ENCODE results near the gene ARAP3. TPM values are rescaled to one million over a fixed set of nuclear protein-coding genes. Genes with fewer than 3 reads are reported as not detected.

Gene ARAP3
- total and polyA plus RNA-seq, 9 of the 15 experiments (the other 6 are each of a cell fraction or from before 2014, with no cell fraction given), result 0.83 to 25.7 (median 6.4) TPM

DNA sequence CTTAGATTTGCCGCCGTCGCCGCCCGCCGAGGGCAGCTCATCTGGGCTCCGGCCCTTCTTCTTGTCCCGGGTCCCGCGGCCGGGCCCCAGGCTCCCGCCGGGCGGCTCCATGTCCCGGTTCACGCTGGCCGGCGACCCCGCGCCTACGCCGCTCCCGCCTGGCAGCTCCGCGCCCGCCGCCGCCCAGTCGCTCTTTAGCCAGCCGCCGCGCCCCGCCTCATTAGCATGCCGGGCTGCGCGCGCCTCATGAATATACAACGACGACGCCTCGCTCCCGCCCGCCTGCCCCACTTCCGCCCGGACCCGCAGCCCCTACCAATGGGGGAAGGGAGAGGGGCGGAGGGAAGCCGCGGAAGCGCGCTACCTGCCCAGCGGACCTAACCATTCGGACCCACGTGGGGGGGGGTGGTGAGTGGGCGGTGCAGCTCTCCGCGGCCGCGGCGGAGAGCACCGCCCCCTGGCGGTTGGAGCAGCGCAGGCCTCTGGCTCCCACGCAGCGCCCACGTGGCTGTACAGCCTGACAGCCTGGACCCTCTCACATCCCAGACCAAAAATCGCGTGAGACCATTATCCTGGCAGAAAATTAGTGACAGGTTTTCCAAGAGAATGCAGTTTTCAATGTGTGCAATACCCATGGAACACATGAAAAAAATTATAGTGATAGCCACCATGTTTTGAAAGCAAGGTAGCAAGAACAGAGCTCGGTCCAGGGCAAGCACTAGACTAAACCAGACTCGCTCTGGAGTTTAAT lies 63.1 kb downstream of the ARAP3 start, which contains the start of gene DIAPH1 (continued):
- TF ChIP-seq NR2C1 (IDR thresholded peaks at IDR 0.05) (no peak), NR2C1 (tag; IDR thresholded peaks at IDR 0.05) (no peak), PTBP1 (IDR thresholded peaks at IDR 0.05; ENCODE audit: low read depth, low read length) (0 out of 2 replicates have a peak, but pooled peaks have one; percentile 35), POLR3G (IDR thresholded peaks at IDR 0.05; ENCODE audit: extremely low read depth, insufficient read length, insufficient replicate concordance) (no peak), MED1 (CRISPR knock-in tag; IDR thresholded peaks at IDR 0.05; ENCODE audit: borderline replicate concordance) (no peak), SPI1 (IDR thresholded peaks at IDR 0.05; ENCODE audit: borderline replicate concordance, low read depth, low read length) (peak; percentile 75; the same call in 1 of the 2 replicates), MCM3 (IDR thresholded peaks at IDR 0.05) (no peak), ZNF551 (CRISPR knock-in tag; IDR thresholded peaks at IDR 0.05) (no peak), ZNF143 (CRISPR knock-in tag; IDR thresholded peaks at IDR 0.05) (no peak; the same call in 1 of the 2 replicates), DDX20 (tag; IDR thresholded peaks at IDR 0.05; ENCODE audit: low read depth) (no peak), RBM25 (IDR thresholded peaks at IDR 0.05; ENCODE audit: low read depth, low read length, severe bottlenecking) (no peak), ZNF584 (CRISPR knock-in tag; IDR thresholded peaks at IDR 0.05; ENCODE audit: low read depth) (0 out of 2 replicates have a peak, but pooled peaks have one; percentile 18), ZNF217 (CRISPR knock-in tag; IDR thresholded peaks at IDR 0.05) (no peak), DIDO1 (tag; IDR thresholded peaks at IDR 0.05; ENCODE audit: low read depth) (no peak), ZKSCAN3 (CRISPR knock-in tag; IDR thresholded peaks at IDR 0.05) (no peak), NFIC (IDR thresholded peaks at IDR 0.05) (no peak; the same call in 1 of the 2 replicates), SIRT6 (IDR thresholded peaks at IDR 0.05; ENCODE audit: low read depth, low read length) (no peak), ESRRB (CRISPR knock-in tag; IDR thresholded peaks at IDR 0.05; ENCODE audit: borderline replicate concordance) (no peak), RUNX1 (IDR thresholded peaks at IDR 0.05; ENCODE audit: low read depth) (no peak)
- TF ChIP-seq, protein P1, sequence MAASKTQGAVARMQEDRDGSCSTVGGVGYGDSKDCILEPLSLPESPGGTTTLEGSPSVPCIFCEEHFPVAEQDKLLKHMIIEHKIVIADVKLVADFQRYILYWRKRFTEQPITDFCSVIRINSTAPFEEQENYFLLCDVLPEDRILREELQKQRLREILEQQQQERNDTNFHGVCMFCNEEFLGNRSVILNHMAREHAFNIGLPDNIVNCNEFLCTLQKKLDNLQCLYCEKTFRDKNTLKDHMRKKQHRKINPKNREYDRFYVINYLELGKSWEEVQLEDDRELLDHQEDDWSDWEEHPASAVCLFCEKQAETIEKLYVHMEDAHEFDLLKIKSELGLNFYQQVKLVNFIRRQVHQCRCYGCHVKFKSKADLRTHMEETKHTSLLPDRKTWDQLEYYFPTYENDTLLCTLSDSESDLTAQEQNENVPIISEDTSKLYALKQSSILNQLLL (CRISPR knock-in tag; IDR thresholded peaks at IDR 0.05; ENCODE audit: borderline replicate concordance), result no peak
- TF ChIP-seq, protein P2, sequence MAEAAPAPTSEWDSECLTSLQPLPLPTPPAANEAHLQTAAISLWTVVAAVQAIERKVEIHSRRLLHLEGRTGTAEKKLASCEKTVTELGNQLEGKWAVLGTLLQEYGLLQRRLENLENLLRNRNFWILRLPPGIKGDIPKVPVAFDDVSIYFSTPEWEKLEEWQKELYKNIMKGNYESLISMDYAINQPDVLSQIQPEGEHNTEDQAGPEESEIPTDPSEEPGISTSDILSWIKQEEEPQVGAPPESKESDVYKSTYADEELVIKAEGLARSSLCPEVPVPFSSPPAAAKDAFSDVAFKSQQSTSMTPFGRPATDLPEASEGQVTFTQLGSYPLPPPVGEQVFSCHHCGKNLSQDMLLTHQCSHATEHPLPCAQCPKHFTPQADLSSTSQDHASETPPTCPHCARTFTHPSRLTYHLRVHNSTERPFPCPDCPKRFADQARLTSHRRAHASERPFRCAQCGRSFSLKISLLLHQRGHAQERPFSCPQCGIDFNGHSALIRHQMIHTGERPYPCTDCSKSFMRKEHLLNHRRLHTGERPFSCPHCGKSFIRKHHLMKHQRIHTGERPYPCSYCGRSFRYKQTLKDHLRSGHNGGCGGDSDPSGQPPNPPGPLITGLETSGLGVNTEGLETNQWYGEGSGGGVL (CRISPR knock-in tag; IDR thresholded peaks at IDR 0.05), result no peak
- TF ChIP-seq, protein P3, sequence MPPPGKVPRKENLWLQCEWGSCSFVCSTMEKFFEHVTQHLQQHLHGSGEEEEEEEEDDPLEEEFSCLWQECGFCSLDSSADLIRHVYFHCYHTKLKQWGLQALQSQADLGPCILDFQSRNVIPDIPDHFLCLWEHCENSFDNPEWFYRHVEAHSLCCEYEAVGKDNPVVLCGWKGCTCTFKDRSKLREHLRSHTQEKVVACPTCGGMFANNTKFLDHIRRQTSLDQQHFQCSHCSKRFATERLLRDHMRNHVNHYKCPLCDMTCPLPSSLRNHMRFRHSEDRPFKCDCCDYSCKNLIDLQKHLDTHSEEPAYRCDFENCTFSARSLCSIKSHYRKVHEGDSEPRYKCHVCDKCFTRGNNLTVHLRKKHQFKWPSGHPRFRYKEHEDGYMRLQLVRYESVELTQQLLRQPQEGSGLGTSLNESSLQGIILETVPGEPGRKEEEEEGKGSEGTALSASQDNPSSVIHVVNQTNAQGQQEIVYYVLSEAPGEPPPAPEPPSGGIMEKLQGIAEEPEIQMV (tag; conservative IDR thresholded peaks at IDR 0.05; ENCODE audit: low read depth), result peak; percentile 62; the same call in 1 of the 2 replicates
- TF ChIP-seq, protein P4, sequence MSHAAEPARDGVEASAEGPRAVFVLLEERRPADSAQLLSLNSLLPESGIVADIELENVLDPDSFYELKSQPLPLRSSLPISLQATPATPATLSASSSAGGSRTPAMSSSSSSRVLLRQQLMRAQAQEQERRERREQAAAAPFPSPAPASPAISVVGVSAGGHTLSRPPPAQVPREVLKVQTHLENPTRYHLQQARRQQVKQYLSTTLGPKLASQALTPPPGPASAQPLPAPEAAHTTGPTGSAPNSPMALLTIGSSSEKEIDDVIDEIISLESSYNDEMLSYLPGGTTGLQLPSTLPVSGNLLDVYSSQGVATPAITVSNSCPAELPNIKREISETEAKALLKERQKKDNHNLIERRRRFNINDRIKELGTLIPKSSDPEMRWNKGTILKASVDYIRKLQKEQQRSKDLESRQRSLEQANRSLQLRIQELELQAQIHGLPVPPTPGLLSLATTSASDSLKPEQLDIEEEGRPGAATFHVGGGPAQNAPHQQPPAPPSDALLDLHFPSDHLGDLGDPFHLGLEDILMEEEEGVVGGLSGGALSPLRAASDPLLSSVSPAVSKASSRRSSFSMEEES (CRISPR knock-in tag; IDR thresholded peaks at IDR 0.05), result no peak

Measured in K562 (cell line).